Erythroblast (primary cell): Measurements from ENCODE around the gene OR51B2.

Experiments
- GATA1 ChIP-seq: IDR thresholded peaks from 2 replicates; pipeline ENCODE4 v1.6.1; 2011; ENCODE audit warnings: low read depth, mild to moderate bottlenecking, control low read depth, low read length, moderate library complexity
- POLR2A ChIP-seq: IDR thresholded peaks from 2 replicates; pipeline ENCODE4 v1.6.1; 2011; ENCODE audit warnings: mild to moderate bottlenecking, low read length

GRCh38 chr11:5288906-5289550, 35.1 kb downstream of the OR51B2 start:
- TF ChIP-seq POLR2A (no peak), GATA1 (no peak)
